PC-3 (cell line): ENCODE results near the gene RGS7.

Experiments used
- CTCF ChIP-seq: fragments of 300-600 bp; sonication (generic); conservative IDR thresholded peaks from 2 replicates; pipeline ENCODE4 v1.5.1; 2017; ENCODE audit warnings: antibody characterized with exemption, low read depth, mild to moderate bottlenecking, low read length
- EZH2 ChIP-seq: fragments of 300-600 bp; sonication (generic); IDR thresholded peaks from one replicate; pipeline ENCODE4 v1.6.1; 2017; ENCODE audit warnings: antibody characterized with exemption, mild to moderate bottlenecking, low read length; ENCODE audit not compliant: unreplicated experiment

GRCh38 chr1:241309651-241310050, 47.4 kb downstream of the RGS7 start:
- no peak for TF ChIP-seq CTCF
- TF ChIP-seq EZH2 = no peak
